ENCODE measurements around the gene C20orf202. TPM values are rescaled to one million over a fixed set of nuclear protein-coding genes. Genes with fewer than 3 reads are reported as not detected.
A peak's percentile ranks its signal among the peaks of the same experiment; 100 is the strongest.

C20orf202 gene
- total RNA-seq, 1 experiment from 2014 or later, result 0.22 TPM

GRCh38 chr20:1212023-1212422 lies 8.8 kb downstream of the C20orf202 start:
- H3K9me3 Mint-ChIP-seq, result peaks cover 4% of the 10 kb centered on the region; the same call in 1 of the 2 replicates
- ChIA-PET POLR2A (no interaction called here), CTCF (interaction anchor here (0.6 to 3.1 kb wide), 12 partner anchors 13 to 327 kb away, joined by 3 to 11 read pairs (median 4); no protein-coding TSS in a partner anchor)
- peaks cover 25% of the 10 kb centered on the region for H3K27me3 Mint-ChIP-seq (ENCODE audit: low read depth)
- no peak overlapping the region for H3K4me3 Mint-ChIP-seq
- no peak for DNase-seq (ENCODE audit: low spot score)
- no peak for ATAC-seq
- peaks cover 25% of the 10 kb centered on the region for H3K4me1 Mint-ChIP-seq
- H3K36me3 Mint-ChIP-seq, result peaks cover 4% of the 10 kb centered on the region; the same call in 1 of the 2 replicates
- no peak overlapping the region for H3K27ac Mint-ChIP-seq
- no peak for TF ChIP-seq HMGA2 (CRISPR knock-in tag; IDR thresholded peaks at IDR 0.05)
- TF ChIP-seq JAZF1 (CRISPR knock-in tag; IDR thresholded peaks at IDR 0.05), result no peak
- TF ChIP-seq ERG (CRISPR knock-in tag; IDR thresholded peaks at IDR 0.05), result no peak
- TF ChIP-seq ZNF396 (CRISPR knock-in tag; IDR thresholded peaks at IDR 0.05; ENCODE audit: borderline replicate concordance), result no peak
- TF ChIP-seq NFE2L1 (CRISPR knock-in tag; IDR thresholded peaks at IDR 0.05), result no peak
- TF ChIP-seq ZNF121 (CRISPR knock-in tag; IDR thresholded peaks at IDR 0.05), result no peak
- no peak for TF ChIP-seq CREM (CRISPR knock-in tag; IDR thresholded peaks at IDR 0.05)
- TF ChIP-seq PREB (CRISPR knock-in tag; IDR thresholded peaks at IDR 0.05; ENCODE audit: borderline replicate concordance), result no peak
- TF ChIP-seq MXD4 (CRISPR knock-in tag; IDR thresholded peaks at IDR 0.05; ENCODE audit: borderline replicate concordance), result no peak
- no peak for TF ChIP-seq ZSCAN18 (CRISPR knock-in tag; IDR thresholded peaks at IDR 0.05)

- DNase-seq (ENCODE audit: low spot score) (peak; percentile 80), ATAC-seq (peak; percentile 96)
- Mint-ChIP-seq H3K4me3 (no peak overlapping the region), H3K27ac (no peak overlapping the region), H3K9me3 (peaks cover 9% of the 10 kb centered on the region), H3K4me1 (peaks cover 30% of the 10 kb centered on the region), H3K36me3 (peaks cover 10% of the 10 kb centered on the region), H3K27me3 (ENCODE audit: low read depth) (peaks cover 32% of the 10 kb centered on the region)
- ChIA-PET POLR2A (no interaction called here), CTCF (interaction anchor here (0.6 to 3.1 kb wide), 32 partner anchors 10 to 526 kb away, joined by 3 to 11 read pairs (median 4); partner anchors contain the start of genes C20orf202, RAD21L1 and SNPH)
- TF ChIP-seq OVOL2 (CRISPR knock-in tag; IDR thresholded peaks at IDR 0.05; ENCODE audit: borderline replicate concordance) (no peak), CTCF (IDR thresholded peaks at IDR 0.05) (peak; percentile 73), GABPB1 (CRISPR knock-in tag; IDR thresholded peaks at IDR 0.05) (peak; percentile 33; the same call in 1 of the 2 replicates), ZMAT4 (CRISPR knock-in tag; IDR thresholded peaks at IDR 0.05) (no peak), ATF2 (CRISPR knock-in tag; IDR thresholded peaks at IDR 0.05; ENCODE audit: borderline replicate concordance, low read depth) (no peak), ZNF138 (CRISPR knock-in tag; conservative IDR thresholded peaks at IDR 0.05) (no peak), ZNF317 (CRISPR knock-in tag; IDR thresholded peaks at IDR 0.05; ENCODE audit: borderline replicate concordance, low read depth) (no peak), ESRRA (CRISPR knock-in tag; IDR thresholded peaks at IDR 0.05; ENCODE audit: borderline replicate concordance) (no peak), PREB (CRISPR knock-in tag; IDR thresholded peaks at IDR 0.05; ENCODE audit: borderline replicate concordance) (no peak), NFATC4 (CRISPR knock-in tag; IDR thresholded peaks at IDR 0.05) (no peak)
These were observed 9.5 kb downstream of the C20orf202 start for GRCh38 chr20:1212607-1213396.

Measured in WTC11 (cell line).